C1 segment of cervical spinal cord (tissue), 14 donors: ENCODE data around the gene CHRNA4.

Experiments
- DNase-seq, 14 donors: peaks; one replicate each; lab custom pipeline; 2025; lab: John Stamatoyannopoulos, UW

Gene CHRNA4

GRCh38 chr20:63360850-63361518 lies at the start of gene CHRNA4:
Gene CHRNA4, minus strand, starts transcription at chr20:63361349. Its CDS starts 184 bp downstream, at chr20:63361165.
- DNase-seq = peak in 1 of 14 donors; percentile 39

GRCh38 chr20:63409834-63410435 lies 48.8 kb upstream of the CHRNA4 start:
- DNase-seq = no peak

DNA sequence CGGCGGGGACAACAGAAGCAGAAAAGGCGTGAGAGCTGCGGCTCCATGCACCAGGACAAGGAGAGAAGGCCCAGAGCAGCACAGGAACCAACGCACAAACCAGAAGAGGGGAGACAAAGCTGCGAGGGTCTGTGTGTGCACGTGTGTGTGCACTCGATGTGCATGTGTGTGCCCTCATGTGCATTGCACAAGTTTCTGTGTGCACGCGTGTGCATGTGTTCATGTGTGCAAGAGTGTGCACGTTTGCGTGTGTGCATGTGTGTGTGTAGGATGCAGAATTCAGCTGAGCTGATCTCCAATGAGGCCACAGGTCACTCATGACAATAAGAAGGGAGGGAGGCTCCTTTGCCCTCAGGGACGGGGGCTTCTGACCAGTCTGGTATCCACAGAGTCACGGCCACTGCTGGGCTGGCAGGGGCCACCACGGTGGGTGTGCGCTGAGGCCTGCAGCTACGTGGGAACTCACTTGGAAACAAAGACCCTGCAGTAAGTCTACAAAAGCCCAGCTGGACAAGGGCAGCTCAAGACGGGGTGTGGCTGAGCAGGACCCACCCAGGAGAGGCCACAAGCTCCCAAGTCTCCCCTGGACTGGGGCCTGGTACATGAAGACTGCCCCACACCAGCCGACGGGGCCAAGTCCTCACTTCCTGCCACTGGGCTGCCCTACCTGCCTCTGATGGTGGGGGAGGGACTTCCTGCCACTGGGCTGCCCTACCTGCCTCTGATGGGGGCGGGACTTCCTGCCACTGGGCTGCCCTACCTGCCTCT lies 48.1 kb upstream of the CHRNA4 start:
- no peak for DNase-seq

GRCh38 chr20:63408684-63409046 lies 47.5 kb upstream of the CHRNA4 start:
- DNase-seq = no peak

GRCh38 chr20:63407928-63408683 lies 47.0 kb upstream of the CHRNA4 start:
- no peak for DNase-seq

DNA sequence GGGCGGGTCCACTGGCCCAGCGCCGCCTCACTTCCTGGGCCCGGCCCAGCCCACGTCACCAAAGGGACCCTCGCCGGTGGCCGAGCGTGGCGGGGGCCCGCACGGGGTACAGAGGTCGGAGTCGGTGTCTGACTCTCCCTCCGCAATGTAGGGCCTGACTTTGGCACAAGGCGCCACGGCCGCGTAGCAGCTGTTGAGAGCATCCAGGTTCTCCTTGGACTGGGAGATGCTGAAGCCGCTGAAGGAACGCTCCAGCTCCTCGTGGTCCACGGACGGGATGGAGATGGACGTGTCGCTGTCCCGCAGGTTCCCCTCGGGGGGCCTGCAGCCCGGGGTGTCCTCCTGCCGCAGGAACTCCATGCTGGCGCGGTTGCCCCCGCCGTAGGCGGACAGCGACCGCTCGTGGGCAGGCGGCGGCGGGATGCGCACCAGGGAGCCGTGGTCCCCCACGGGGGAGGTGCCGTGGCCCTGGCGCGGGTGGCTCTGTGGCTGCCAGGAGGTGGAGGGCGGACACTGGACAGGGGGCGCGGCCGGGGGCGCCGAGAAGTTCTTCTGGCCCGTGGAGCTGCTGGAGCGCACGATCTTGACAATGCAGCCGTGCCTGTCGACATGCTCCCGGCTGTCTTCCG lies 45.6 kb upstream of the CHRNA4 start:
- no peak for DNase-seq

DNA sequence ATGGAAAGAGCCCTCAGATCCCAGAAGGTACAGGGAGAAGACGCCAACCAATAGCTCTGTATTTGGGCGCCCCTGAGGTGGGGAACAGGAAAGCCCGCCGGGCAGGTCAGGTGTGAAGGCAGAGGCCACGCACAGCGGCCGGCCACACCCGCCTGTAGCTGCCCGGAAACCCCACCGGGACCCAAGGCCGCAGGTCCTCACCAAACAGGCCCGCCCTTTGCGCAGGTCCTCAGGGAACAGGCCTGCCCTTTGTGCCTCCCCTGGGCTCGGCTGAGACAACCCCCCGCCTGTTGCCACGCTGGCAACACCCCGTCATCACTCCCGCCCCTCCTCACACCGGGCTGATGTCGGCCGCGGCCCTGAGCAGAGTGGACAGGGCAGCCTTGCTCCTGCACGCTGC lies 44.9 kb upstream of the CHRNA4 start:
- DNase-seq = no peak

- DNase-seq = no peak
Observed at GRCh38 chr20:63405102-63405730, 44.1 kb upstream of the CHRNA4 start.

DNA sequence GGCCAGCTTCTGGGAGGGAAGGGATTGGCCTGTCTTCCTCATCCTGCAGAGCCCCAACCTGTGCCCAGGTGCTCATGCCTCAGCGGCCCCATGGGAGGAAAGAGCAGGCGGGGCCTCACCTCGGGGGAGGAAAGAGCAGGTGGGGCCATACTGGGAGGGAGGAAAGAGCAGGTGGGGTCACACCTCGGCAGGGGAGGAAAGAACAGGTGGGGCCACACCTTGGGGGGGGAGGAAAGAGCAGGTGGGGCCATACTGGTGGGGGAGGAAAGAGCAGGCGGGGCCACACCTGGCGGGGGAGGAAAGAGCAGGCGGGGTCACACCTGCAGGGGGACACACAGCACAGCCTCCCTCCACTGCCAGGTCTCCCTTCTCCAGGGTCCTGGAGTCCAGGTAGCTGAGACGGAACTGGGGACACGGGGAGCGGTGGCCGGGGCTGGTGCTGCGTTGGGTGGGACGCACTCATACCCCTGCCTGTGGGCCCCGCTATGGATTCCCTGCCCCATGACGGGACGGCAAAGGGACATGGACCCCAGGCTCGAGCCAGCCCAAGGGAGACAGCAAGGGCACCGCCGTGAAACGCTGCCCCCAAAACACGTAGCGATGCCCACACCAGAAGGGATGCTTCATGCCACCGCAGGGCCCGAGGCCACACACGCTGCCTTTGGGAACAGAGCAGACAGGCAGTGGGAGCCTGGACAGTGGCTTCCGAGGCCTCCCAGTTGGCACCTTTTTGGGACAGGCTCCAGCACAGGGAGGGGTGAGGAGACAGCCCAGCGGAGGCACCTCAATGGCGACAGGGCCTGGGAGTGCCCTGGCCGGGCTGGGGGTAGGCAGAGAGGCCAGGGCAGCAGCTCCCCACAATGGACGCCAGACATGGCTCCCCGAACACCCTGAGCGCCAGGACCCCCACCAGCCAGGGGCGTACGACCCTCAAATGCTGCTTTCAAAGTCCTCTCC lies 43.3 kb upstream of the CHRNA4 start:
- DNase-seq = no peak

DNA sequence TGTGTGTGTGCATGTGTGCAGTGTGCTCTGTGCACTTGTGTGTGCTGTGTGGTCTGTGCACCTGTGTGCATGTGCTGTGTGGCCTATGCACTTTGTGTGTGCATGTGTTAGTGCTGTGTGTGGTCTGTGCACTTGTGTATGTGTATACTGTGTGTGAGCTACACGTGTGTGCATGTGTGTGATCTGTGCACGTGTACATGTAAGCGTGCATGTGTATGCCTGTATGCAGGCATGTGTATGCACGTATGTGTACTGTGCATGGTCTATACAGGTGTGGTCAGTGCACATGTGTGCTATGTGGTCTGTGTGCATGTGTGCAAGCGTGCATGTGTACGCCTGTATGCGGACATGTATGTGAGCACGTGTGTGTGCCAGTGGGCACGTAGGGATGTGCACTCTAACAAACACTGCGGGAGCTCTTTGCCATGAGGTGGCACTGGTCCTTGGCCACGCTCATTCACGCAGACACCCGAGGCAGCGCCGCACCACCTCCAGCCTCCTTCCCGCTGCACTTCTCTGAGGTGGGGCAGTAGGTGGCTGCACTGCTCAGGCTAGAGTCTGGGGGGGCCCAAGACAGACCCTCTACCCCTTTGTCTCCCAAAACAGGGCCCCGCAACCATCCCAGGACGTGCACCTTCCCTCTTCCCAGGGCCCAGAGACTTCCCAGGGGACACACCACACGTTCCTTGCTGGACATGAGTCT lies 42.4 kb upstream of the CHRNA4 start:
- no peak for DNase-seq

DNA sequence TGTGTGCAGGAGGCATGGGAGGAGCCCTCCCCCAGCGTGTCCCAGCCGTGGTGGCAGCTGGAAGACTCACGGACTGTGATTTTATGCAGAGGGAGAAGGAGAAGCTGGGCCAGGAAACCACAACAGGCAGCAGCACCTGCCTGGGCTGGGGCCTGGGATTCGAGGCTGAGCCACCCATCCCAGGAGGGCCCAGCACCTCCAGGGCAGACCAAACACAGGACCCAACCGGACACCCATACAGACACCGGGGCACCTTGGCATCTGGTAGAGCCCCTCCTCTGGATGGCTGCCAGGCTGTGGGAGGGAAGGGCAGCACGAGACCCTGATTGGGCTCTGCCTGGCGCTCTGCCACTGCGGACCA lies 41.7 kb upstream of the CHRNA4 start:
- no peak for DNase-seq

GRCh38 chr20:63402181-63402859 lies 41.2 kb upstream of the CHRNA4 start:
- no peak for DNase-seq

DNA sequence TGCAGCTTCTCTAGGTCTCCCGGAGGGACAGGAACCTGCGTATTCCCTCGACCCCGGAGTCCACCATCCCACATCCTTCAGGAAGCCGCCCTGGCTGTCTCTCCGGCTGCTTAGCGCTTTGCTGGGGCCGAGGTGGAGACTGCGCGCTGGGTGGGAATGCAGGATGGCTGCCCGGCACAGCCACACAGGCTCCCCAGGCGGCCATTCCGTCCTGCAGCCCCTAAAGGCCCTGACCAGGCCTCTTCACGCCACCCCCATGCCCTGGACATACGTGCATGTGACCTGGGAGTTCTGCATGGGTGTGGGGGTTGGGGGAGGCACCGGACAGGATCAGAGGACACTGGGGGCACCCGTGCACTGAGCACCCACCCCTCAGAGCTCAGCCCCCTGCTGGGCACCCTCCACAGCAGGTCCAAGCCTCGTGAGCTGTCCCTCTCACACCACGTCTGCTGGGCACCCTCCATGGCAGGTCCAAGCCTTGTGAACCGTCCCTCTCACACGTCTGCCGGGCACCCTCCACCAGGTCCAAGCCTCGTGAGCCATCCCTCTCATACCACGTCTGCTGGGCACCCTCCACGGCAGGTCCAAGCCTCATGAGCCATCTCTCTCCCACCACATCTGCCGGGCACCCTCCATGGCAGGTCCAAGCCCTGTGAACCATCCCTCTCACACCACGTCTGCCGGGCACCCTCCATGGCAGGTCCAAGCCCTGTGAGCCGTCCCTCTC lies 40.4 kb upstream of the CHRNA4 start:
- DNase-seq = no peak

DNA sequence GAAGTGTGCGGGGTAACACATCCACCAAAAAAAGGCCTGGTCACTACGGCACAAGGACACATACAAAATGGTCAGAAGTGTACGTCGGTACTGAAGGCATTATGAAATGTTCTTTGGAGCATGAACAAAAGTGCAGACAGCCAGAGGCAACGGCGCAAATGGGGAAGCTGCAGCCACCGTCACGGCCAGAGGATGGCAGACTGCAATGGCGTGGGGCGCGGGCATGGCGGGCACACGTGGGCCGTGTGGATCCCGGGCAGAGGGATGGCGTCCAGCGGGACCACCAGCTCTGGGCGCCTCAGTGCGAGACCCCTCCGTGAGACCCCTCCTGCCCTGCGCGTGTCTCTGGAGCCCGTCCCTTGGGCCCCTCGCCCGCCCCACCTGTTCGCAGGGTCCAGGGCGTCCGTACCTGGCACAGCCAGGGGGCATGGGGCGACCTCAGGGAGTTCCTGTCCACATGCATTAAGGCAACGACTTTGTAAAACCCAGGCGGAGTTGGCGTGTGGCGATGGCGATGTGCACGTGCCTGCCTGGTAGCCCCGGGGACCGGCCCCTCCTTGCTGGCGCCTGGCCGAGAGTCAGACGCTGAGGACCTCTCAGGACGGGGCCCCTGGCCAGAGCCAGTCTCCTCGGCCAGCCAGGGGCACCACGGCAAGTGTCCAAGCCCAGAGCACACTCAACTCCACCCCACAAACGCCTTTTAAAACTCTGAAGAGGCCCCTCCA lies 39.5 kb upstream of the CHRNA4 start:
- DNase-seq = no peak

DNA sequence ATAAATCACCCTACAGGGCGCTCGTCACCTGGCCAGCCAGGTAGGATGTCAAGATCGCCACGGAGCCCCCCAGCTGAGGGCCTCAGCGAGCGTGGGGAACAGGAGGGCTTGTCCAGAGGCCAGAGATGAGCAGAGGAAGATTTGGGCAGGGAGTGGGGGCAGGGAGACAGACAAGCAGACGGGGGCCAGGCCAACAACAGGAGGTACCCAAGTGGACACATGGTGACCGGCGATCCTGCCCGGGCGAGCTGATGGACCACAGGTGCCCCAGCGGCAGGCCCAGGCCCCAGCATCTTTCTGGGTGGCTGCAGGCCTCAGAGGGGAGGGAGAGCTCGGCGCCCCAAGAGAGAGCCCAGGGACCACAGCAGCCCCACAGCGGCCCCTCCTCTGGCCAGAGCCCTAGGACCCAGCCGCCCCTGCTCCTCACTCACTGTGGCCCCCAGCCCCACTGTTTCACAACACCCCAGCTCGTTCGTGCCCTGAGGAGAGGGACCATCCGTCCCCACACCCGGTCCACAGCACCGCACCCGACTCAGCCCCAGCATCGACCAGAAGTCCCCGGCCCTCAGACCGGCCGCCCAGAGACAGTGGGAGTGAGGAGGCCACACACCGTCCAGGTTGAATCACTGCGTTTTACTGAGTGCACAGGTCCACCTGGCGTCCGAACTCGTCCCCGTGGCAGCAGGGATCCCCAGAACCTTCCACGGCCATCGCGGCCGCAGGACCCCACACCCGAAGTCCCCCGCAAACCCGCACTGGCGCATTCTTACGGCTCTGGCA lies 38.6 kb upstream of the CHRNA4 start:
- DNase-seq = no peak

- no peak for DNase-seq
Observed at GRCh38 chr20:63398744-63399514, 37.8 kb upstream of the CHRNA4 start.
